ENCODE results near the gene C22orf15. TPM values are rescaled to one million over a fixed set of nuclear protein-coding genes. Genes with fewer than 3 reads are reported as not detected.

The C22orf15 gene
- total and polyA plus RNA-seq, 2 donors = 1.3 to 3.3 TPM

DNA sequence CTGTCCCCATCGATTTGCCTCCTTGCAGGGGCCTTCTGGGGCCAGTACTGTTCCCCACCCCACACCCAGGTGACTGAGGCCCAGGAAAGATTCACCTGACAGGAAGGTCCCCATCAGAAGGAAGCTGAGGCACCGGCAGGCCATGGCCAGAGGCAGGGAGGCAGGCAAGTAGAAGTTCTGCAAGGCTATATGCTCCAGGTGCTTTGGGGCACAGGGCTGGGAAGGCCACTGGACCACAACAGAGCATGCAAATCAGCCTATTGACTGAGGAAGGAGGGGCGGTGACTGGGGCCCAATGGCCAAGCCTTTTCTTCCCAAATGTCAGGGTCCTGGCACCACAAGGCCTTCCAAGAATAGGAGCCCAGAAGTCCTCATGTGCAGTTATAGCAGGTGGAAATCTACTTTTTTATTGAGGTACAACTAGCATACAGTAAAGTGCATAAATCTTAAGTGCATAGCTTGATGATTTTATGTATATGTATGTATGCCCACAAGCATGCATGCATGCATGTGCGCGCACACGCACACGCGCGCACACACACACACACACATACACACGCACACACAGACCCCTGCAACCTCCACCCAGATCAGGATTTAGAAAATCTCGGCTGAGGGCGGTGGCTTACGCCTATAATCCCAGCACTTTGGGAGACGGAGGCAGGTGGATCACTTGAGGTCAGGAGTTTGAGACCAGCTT lies 8.4 kb upstream of the C22orf15 start, which contains the start of gene VPREB3:
Gene VPREB3, minus strand, starts transcription at position 206 of the 700 bp plus-strand sequence. Its CDS starts 62 bp downstream, at position 144.
- Histone ChIP-seq H3K36me3 (ENCODE audit: control insufficient read depth in 2 of 2, insufficient read depth in 2 of 2, low read length in 1 of 2) (no peaks in the 10 kb centered on the region), H3K27ac (ENCODE audit: low read depth in 1 of 2, low read length in 1 of 2) (peak within 1 kb of the TSS in 1 of 2 donors; percentile 40), H3K27me3 (ENCODE audit: control insufficient read depth in 2 of 2, insufficient read depth in 1 of 2, low read length in 1 of 2) (no peaks in the 10 kb centered on the region), H3K4me1 (ENCODE audit: control insufficient read depth in 2 of 2, insufficient read depth in 2 of 2, low read length in 2 of 2) (peaks cover 9 to 25% of the 10 kb centered on the region in 2 donors), H3K9me3 (ENCODE audit: control insufficient read depth in 2 of 2, insufficient read depth in 1 of 2, low read length in 1 of 2) (no peaks in the 10 kb centered on the region), H3K4me3 (ENCODE audit: low read length in 2 of 2) (no peak within 1 kb of the TSS)
- 88% methylated on average over 14 of the region's 14 CpGs for WGBS
- no peak for DNase-seq (ENCODE audit: low read depth in 6 of 9, low spot score in 9 of 9)

DNA sequence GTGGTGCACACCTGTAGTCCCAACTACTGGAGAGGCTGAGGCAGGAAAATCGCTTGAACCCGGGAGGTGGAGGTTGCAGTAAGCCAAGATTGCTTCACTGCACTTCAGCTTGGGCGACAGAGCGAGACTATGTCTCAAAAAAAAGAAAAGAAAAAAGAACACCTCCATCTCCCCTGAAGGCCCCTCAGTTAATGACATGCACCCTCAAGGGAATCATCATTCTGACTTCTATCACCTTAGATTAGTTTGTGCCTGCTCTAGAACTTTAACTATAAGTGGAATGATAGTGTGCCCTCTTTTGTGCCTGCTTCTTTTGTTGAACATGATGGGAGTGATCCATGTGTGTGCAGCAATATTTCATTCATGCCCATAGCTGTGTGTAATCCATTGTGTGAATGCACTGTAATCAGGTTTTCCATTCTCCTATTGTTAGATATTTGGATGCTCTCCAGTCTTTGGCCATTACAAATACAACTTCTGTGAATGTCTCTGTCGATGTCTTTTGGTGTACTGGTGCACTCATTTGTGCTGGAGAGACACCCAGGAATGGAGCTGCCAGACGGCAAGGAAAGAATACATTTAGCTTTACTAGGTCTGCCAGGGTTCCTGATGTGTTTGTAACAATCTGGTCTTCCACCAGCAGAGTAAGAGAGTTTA lies 7.7 kb upstream of the C22orf15 start:
- no peak overlapping the region for H3K4me3 ChIP-seq (ENCODE audit: low read length in 2 of 2)
- 85% methylated on average over 6 of the region's 6 CpGs for WGBS
- peaks cover 9 to 22% of the 10 kb centered on the region in 2 donors for H3K4me1 ChIP-seq (ENCODE audit: control insufficient read depth in 2 of 2, insufficient read depth in 2 of 2, low read length in 2 of 2)
- DNase-seq (ENCODE audit: low read depth in 6 of 9, low spot score in 9 of 9) = no peak
- no peak overlapping the region for H3K27ac ChIP-seq (ENCODE audit: low read depth in 1 of 2, low read length in 1 of 2)
- H3K27me3 ChIP-seq (ENCODE audit: control insufficient read depth in 2 of 2, insufficient read depth in 1 of 2, low read length in 1 of 2) = no peaks in the 10 kb centered on the region
- no peaks in the 10 kb centered on the region for H3K9me3 ChIP-seq (ENCODE audit: control insufficient read depth in 2 of 2, insufficient read depth in 1 of 2, low read length in 1 of 2)
- H3K36me3 ChIP-seq (ENCODE audit: control insufficient read depth in 2 of 2, insufficient read depth in 2 of 2, low read length in 1 of 2) = no peaks in the 10 kb centered on the region

DNA sequence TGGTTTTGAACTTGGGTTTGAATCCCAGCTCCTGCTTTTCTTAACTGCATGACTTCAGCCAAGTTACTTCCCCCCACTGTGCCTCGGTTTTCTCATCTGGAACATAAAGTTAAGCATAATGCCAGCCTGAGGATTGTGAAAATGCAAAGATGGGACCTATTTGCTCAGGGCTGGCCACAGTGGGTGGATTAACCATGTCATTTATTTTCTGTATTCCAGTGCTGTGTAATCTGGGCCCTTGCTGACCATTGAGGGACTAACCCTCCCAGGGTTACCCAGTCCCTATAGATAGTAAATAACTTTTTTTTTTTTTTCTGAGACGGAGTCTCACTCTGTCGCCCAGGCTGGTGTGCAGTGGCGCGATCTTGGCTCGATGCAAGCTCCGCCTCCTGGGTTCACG lies 7.1 kb upstream of the C22orf15 start:
- WGBS = 84% methylated on average over 8 of the region's 8 CpGs
- no peaks in the 10 kb centered on the region for H3K27me3 ChIP-seq (ENCODE audit: control insufficient read depth in 2 of 2, insufficient read depth in 1 of 2, low read length in 1 of 2)
- H3K4me1 ChIP-seq (ENCODE audit: control insufficient read depth in 2 of 2, insufficient read depth in 2 of 2, low read length in 2 of 2) = peaks cover 4 to 16% of the 10 kb centered on the region in 2 donors

DNA sequence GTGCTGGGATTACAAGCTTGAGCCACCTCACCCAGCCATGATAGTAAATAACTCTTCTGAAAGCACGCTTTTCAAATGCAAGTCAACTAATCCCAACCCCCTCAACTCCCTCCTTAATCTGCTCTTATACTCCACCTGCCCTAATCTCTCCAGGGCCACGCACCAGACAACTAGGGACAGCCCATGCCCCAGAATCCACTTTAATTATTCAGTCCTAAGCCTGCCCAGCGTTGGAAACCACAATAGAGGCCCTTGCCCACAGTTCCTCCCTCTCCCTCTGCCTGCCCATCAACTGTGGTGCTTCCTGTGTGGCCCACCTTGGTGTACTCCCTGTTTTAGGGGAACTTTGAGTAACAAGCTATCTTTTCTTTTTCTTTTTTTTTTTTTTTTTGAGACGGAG lies 5.9 kb upstream of the C22orf15 start:
- WGBS = 13% methylated on average over 4 of the region's 4 CpGs
- Histone ChIP-seq H3K4me1 (ENCODE audit: control insufficient read depth in 2 of 2, insufficient read depth in 2 of 2, low read length in 2 of 2) (peaks cover 0 to 9% of the 10 kb centered on the region in 2 donors), H3K36me3 (ENCODE audit: control insufficient read depth in 2 of 2, insufficient read depth in 2 of 2, low read length in 1 of 2) (no peaks in the 10 kb centered on the region), H3K4me3 (ENCODE audit: low read length in 2 of 2) (no peak overlapping the region), H3K9me3 (ENCODE audit: control insufficient read depth in 2 of 2, insufficient read depth in 1 of 2, low read length in 1 of 2) (no peaks in the 10 kb centered on the region), H3K27me3 (ENCODE audit: control insufficient read depth in 2 of 2, insufficient read depth in 1 of 2, low read length in 1 of 2) (no peaks in the 10 kb centered on the region), H3K27ac (ENCODE audit: low read depth in 1 of 2, low read length in 1 of 2) (no peak overlapping the region)
- DNase-seq (ENCODE audit: low read depth in 6 of 9, low spot score in 9 of 9) = no peak

More for the DNA sequence above, 7.1 kb upstream of the C22orf15 start:
- H3K9me3 ChIP-seq (ENCODE audit: control insufficient read depth in 2 of 2, insufficient read depth in 1 of 2, low read length in 1 of 2) = no peaks in the 10 kb centered on the region
- DNase-seq (ENCODE audit: low read depth in 6 of 9, low spot score in 9 of 9) = no peak
- no peak overlapping the region for H3K27ac ChIP-seq (ENCODE audit: low read depth in 1 of 2, low read length in 1 of 2)
- no peaks in the 10 kb centered on the region for H3K36me3 ChIP-seq (ENCODE audit: control insufficient read depth in 2 of 2, insufficient read depth in 2 of 2, low read length in 1 of 2)
- H3K4me3 ChIP-seq (ENCODE audit: low read length in 2 of 2) = no peak overlapping the region

DNA sequence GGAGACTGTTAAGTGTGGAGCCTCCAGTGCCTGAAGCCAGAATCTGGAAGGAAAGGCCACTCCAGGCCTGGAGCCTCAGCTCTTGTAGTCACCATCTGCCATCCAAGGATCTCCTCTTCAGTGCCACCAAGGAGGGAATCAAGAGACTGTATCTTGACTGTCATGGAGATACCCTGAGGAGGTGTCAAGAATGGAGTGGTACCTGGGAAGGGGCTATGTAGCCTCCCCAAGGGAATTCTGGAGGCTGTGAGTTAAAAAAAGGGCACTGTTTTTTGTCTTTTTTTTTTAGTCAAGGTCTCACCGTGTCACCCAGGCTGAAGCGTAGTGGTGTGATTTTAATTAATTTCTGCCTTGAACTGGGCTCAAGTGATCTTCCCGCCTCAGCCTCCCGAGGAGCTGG lies 3.2 kb upstream of the C22orf15 start:
- 99% methylated on average over 4 of the region's 4 CpGs for WGBS
- H3K4me1 ChIP-seq (ENCODE audit: control insufficient read depth in 2 of 2, insufficient read depth in 2 of 2, low read length in 2 of 2) = peaks cover 21 to 27% of the 10 kb centered on the region in 2 donors
- peaks cover 0 to 4% of the 10 kb centered on the region in 2 donors for H3K9me3 ChIP-seq (ENCODE audit: control insufficient read depth in 2 of 2, insufficient read depth in 1 of 2, low read length in 1 of 2)
- no peaks in the 10 kb centered on the region for H3K27me3 ChIP-seq (ENCODE audit: control insufficient read depth in 2 of 2, insufficient read depth in 1 of 2, low read length in 1 of 2)
- no peak for DNase-seq (ENCODE audit: low read depth in 6 of 9, low spot score in 9 of 9)
- no peaks in the 10 kb centered on the region for H3K36me3 ChIP-seq (ENCODE audit: control insufficient read depth in 2 of 2, insufficient read depth in 2 of 2, low read length in 1 of 2)
- H3K27ac ChIP-seq (ENCODE audit: low read depth in 1 of 2, low read length in 1 of 2) = no peak overlapping the region
- no peak overlapping the region for H3K4me3 ChIP-seq (ENCODE audit: low read length in 2 of 2)

DNA sequence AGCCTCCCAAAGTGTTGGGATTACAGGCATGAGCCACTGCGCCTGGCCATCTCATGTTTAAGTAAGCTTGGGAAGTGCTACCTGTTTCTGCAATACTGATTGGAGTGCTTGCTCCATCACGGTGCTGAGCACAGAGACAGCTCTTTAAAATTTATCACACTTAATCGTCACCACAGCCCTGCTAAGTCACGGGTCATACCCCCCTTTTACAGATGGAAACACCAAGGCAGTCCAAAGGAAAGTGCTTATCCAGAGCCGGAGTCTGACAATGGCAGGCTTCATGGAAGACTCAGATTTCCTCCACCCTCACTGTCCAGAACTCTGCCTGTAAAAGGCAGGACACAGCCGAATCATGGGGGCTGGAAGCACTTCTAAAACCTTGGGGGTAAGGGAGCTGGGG lies 2.7 kb upstream of the C22orf15 start:
- WGBS = 97% methylated on average over 6 of the region's 6 CpGs
- no peak for DNase-seq (ENCODE audit: low read depth in 6 of 9, low spot score in 9 of 9)

DNA sequence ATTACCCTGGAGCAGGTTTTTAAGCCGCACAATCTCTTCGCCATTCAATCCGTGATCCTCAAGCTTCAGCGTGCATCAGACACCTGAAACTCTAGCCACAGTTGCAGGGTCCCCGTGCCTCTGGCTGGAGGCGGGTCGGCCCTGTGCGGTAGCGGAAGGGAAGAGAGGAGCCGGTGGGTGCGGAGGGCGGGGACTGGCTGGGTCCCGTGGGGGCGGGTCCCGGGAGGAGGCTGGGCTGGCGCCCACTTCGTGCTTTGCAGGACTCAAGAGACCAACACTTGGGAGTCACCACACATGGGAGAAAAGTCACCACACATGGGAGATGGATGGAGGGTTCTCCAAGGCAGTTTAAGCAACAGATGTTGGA lies 772 bp downstream of the C22orf15 start:
- H3K4me1 ChIP-seq (ENCODE audit: control insufficient read depth in 2 of 2, insufficient read depth in 2 of 2, low read length in 2 of 2) = peaks cover 34 to 54% of the 10 kb centered on the region in 2 donors

More for the DNA sequence above, 2.7 kb upstream of the C22orf15 start:
- peaks cover 25 to 31% of the 10 kb centered on the region in 2 donors for H3K4me1 ChIP-seq (ENCODE audit: control insufficient read depth in 2 of 2, insufficient read depth in 2 of 2, low read length in 2 of 2)
- no peaks in the 10 kb centered on the region for H3K27me3 ChIP-seq (ENCODE audit: control insufficient read depth in 2 of 2, insufficient read depth in 1 of 2, low read length in 1 of 2)
- H3K9me3 ChIP-seq (ENCODE audit: control insufficient read depth in 2 of 2, insufficient read depth in 1 of 2, low read length in 1 of 2) = peaks cover 0 to 4% of the 10 kb centered on the region in 2 donors
- peaks cover 0 to under 1% of the 10 kb centered on the region in 2 donors for H3K36me3 ChIP-seq (ENCODE audit: control insufficient read depth in 2 of 2, insufficient read depth in 2 of 2, low read length in 1 of 2)
- H3K4me3 ChIP-seq (ENCODE audit: low read length in 2 of 2) = no peak overlapping the region
- no peak overlapping the region for H3K27ac ChIP-seq (ENCODE audit: low read depth in 1 of 2, low read length in 1 of 2)

DNA sequence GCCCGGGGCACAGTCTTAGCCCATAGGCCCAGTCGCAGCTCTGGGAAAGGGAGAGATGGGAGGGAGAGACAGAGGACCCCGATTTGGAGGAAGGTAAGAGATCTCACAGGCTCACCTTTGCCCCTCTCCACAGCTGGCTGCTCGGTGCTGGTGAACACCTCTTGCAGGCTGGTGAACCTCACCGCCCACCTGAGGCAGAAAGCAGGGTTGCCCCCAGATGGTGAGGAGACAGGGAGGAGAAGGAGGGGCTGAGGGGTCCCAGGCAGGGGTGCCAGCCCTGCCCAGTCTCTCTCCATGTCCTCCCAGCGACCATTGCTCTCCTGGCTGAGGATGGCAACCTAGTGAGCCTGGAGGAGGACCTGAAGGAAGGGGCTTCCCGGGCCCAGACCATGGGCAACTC lies 1.2 kb downstream of the C22orf15 start:
- H3K27ac ChIP-seq (ENCODE audit: low read depth in 1 of 2, low read length in 1 of 2) = peak overlapping the region; percentile 86 to 92
- peaks cover 34 to 57% of the 10 kb centered on the region in 2 donors for H3K4me1 ChIP-seq (ENCODE audit: control insufficient read depth in 2 of 2, insufficient read depth in 2 of 2, low read length in 2 of 2)
- no peaks in the 10 kb centered on the region for H3K27me3 ChIP-seq (ENCODE audit: control insufficient read depth in 2 of 2, insufficient read depth in 1 of 2, low read length in 1 of 2)
- peak overlapping the region; percentile 37 to 50 for H3K4me3 ChIP-seq (ENCODE audit: low read length in 2 of 2)
- peaks cover 0 to 4% of the 10 kb centered on the region in 2 donors for H3K9me3 ChIP-seq (ENCODE audit: control insufficient read depth in 2 of 2, insufficient read depth in 1 of 2, low read length in 1 of 2)
- DNase-seq (ENCODE audit: low read depth in 6 of 9, low spot score in 9 of 9) = no peak
- WGBS = 62% methylated on average over 7 of the region's 7 CpGs
- H3K36me3 ChIP-seq (ENCODE audit: control insufficient read depth in 2 of 2, insufficient read depth in 2 of 2, low read length in 1 of 2) = peaks cover 0 to 3% of the 10 kb centered on the region in 2 donors

More for the DNA sequence above, 772 bp downstream of the C22orf15 start:
- H3K36me3 ChIP-seq (ENCODE audit: control insufficient read depth in 2 of 2, insufficient read depth in 2 of 2, low read length in 1 of 2) = peaks cover 0 to 3% of the 10 kb centered on the region in 2 donors
- peaks cover 0 to 4% of the 10 kb centered on the region in 2 donors for H3K9me3 ChIP-seq (ENCODE audit: control insufficient read depth in 2 of 2, insufficient read depth in 1 of 2, low read length in 1 of 2)
- no peaks in the 10 kb centered on the region for H3K27me3 ChIP-seq (ENCODE audit: control insufficient read depth in 2 of 2, insufficient read depth in 1 of 2, low read length in 1 of 2)
- H3K27ac ChIP-seq (ENCODE audit: low read depth in 1 of 2, low read length in 1 of 2) = peak overlapping the region; percentile 86 to 92
- WGBS = 5% methylated on average over 17 of the region's 17 CpGs
- peak in 3 of 9 donors; percentile 55 to 74 (median 56) for DNase-seq (ENCODE audit: low read depth in 6 of 9, low spot score in 9 of 9)
- peak overlapping the region; percentile 37 to 50 for H3K4me3 ChIP-seq (ENCODE audit: low read length in 2 of 2)

Measured in thymus (tissue), 11 donors.